ENCODE data around the gene CTBP2.
"Not testable (repeated sequence)": the region's sequence is repeated elsewhere in the genome, so short reads cannot be mapped to it uniquely, and the experiment has no call there.

The CTBP2 gene

GRCh38 chr10:124997771-124998623, 162.4 kb downstream of the CTBP2 start:
- no peak for DNase-seq (ENCODE audit: low read depth in 2 of 2)

GRCh38 chr10:124997306-124997705, 163.1 kb downstream of the CTBP2 start:
- DNase-seq (ENCODE audit: low read depth in 2 of 2): no peak

GRCh38 chr10:124996854-124997215, 163.5 kb downstream of the CTBP2 start:
- no peak for DNase-seq (ENCODE audit: low read depth in 2 of 2)

GRCh38 chr10:124996127-124996853, 164.1 kb downstream of the CTBP2 start:
- DNase-seq (ENCODE audit: low read depth in 2 of 2): no peak

GRCh38 chr10:124995605-124996004, 164.8 kb downstream of the CTBP2 start:
- no peak for DNase-seq (ENCODE audit: low read depth in 2 of 2)

GRCh38 chr10:124994573-124995473, 165.5 kb downstream of the CTBP2 start:
- DNase-seq (ENCODE audit: low read depth in 2 of 2): no peak

- no peak for DNase-seq (ENCODE audit: low read depth in 2 of 2)
Measured at GRCh38 chr10:124993736-124994451, 166.5 kb downstream of the CTBP2 start.

- DNase-seq (ENCODE audit: low read depth in 2 of 2): no peak
Measured at GRCh38 chr10:124993345-124993708, 167.0 kb downstream of the CTBP2 start.

- DNase-seq (ENCODE audit: low read depth in 2 of 2): no peak
Measured at GRCh38 chr10:124992462-124993344, 167.7 kb downstream of the CTBP2 start.

GRCh38 chr10:124991835-124992234, 168.5 kb downstream of the CTBP2 start:
- DNase-seq (ENCODE audit: low read depth in 2 of 2): no peak

GRCh38 chr10:124990671-124991625, 169.4 kb downstream of the CTBP2 start:
- no peak for DNase-seq (ENCODE audit: low read depth in 2 of 2)

- no peak for DNase-seq (ENCODE audit: low read depth in 2 of 2)
Measured at GRCh38 chr10:124989526-124989925, 170.8 kb downstream of the CTBP2 start.

- not testable (repeated sequence) for DNase-seq (ENCODE audit: low read depth in 2 of 2)
Measured at GRCh38 chr10:124988753-124989152, 171.6 kb downstream of the CTBP2 start.

GRCh38 chr10:124987788-124988187, 172.6 kb downstream of the CTBP2 start:
- no peak for DNase-seq (ENCODE audit: low read depth in 2 of 2)

GRCh38 chr10:124985162-124985561, 175.2 kb downstream of the CTBP2 start:
- no peak for DNase-seq (ENCODE audit: low read depth in 2 of 2)

GRCh38 chr10:124984376-124984775, 176.0 kb downstream of the CTBP2 start:
- no peak for DNase-seq (ENCODE audit: low read depth in 2 of 2)

GRCh38 chr10:124983321-124983720, 177.0 kb downstream of the CTBP2 start:
- no peak for DNase-seq (ENCODE audit: low read depth in 2 of 2)

- no peak for DNase-seq (ENCODE audit: low read depth in 2 of 2)
Measured at GRCh38 chr10:124978376-124978725, 182.0 kb downstream of the CTBP2 start.

GRCh38 chr10:124977648-124978375, 182.6 kb downstream of the CTBP2 start:
- DNase-seq (ENCODE audit: low read depth in 2 of 2): no peak
